Neural cell (in vitro differentiated cells): Measurements from ENCODE around the gene ATP6V1E1. TPM values are rescaled to one million over a fixed set of nuclear protein-coding genes. Genes with fewer than 3 reads are reported as not detected.
"Not testable (repeated sequence)": the region's sequence is repeated elsewhere in the genome, so short reads cannot be mapped to it uniquely, and the experiment has no call there.

Source experiments
- H2AFZ ChIP-seq: fragments of 200-600, 300-800 bp; sonication (generic), shearing (Covaris generic); 2 replicates; pipeline ENCODE4 v1.6.0; 2014; ENCODE audit warnings: low read depth, mild to moderate bottlenecking, antibody characterized with exemption, low read length, moderate library complexity
- H3F3A ChIP-seq: fragments of 200-600 bp; shearing (Covaris generic); 2 replicates; pipeline ENCODE4 v1.6.1; 2016; ENCODE audit warnings: mild to moderate bottlenecking, moderate library complexity, mixed read lengths, antibody characterized with exemption, low read length; ENCODE audit not compliant: insufficient read depth, poor library complexity, severe bottlenecking
- H3K27ac ChIP-seq: fragments of 200-600, 300-800 bp; sonication (generic), shearing (Covaris generic); 2 replicates; pipeline ENCODE4 v1.5.1; 2014; ENCODE audit warnings: mild to moderate bottlenecking, low read length, moderate library complexity
- H3K27me3 ChIP-seq: fragments of 300-800, 200-600 bp; sonication (generic), shearing (Covaris generic); 2 replicates; pipeline ENCODE4 v1.6.0; 2014; ENCODE audit warnings: mild to moderate bottlenecking, low read depth, low read length, moderate library complexity; ENCODE audit not compliant: insufficient read depth
- H3K36me3 ChIP-seq: fragments of 300-800, 200-600 bp; sonication (generic), shearing (Covaris generic); 2 replicates; pipeline ENCODE4 v1.5.1; 2014; ENCODE audit warnings: mild to moderate bottlenecking, antibody characterized with exemption, low read length, moderate library complexity; ENCODE audit not compliant: insufficient read depth
- H3K4me2 ChIP-seq: fragments of 300-800, 200-600 bp; sonication (generic), shearing (Covaris generic); 2 replicates; pipeline ENCODE4 v1.6.0; 2014; ENCODE audit warnings: mild to moderate bottlenecking, low read length
- H3K4me3 ChIP-seq: fragments of 300-800, 200-600 bp; sonication (generic), shearing (Covaris generic); 2 replicates; pipeline ENCODE4 v1.5.1; 2014; ENCODE audit warnings: mild to moderate bottlenecking, low read length, moderate library complexity
- H3K79me2 ChIP-seq: fragments of 200-600 bp; shearing (Covaris generic); replicated peaks from 2 replicates; pipeline ENCODE4 v1.6.0; 2014; ENCODE audit warnings: mild to moderate bottlenecking, low read length, moderate library complexity; ENCODE audit not compliant: insufficient read depth
- H3K9ac ChIP-seq: fragments of 300-800, 200-600 bp; sonication (generic), shearing (Covaris generic); 2 replicates; pipeline ENCODE4 v1.6.1; 2016; ENCODE audit warnings: mild to moderate bottlenecking, low read length, mixed read lengths
- H3K9me2 ChIP-seq: fragments of 200-600 bp; shearing (Covaris generic); 2 replicates; pipeline ENCODE4 v1.6.1; 2016; ENCODE audit warnings: mild to moderate bottlenecking, low read length, mixed read lengths; ENCODE audit not compliant: insufficient read depth
- H3K9me3 ChIP-seq: fragments of 200-600, 300-800 bp; sonication (generic), shearing (Covaris generic); 2 replicates; pipeline ENCODE4 v1.6.1; 2016; ENCODE audit warnings: mild to moderate bottlenecking, mixed run types, low read length, moderate library complexity, mixed read lengths
- H4K20me1 ChIP-seq: fragments of 200-600 bp; shearing (Covaris generic); 2 replicates; pipeline ENCODE4 v1.6.1; 2016; ENCODE audit warnings: mild to moderate bottlenecking, mixed run types; ENCODE audit not compliant: insufficient read depth
- EP300 ChIP-seq: fragments of 450-650 bp; conservative IDR thresholded peaks from 2 replicates; pipeline ENCODE4 v1.6.1; 2014; ENCODE audit warnings: antibody characterized with exemption, mild to moderate bottlenecking, moderate library complexity; ENCODE audit not compliant: poor library complexity, severe bottlenecking
- EZH2 ChIP-seq: fragments of 200-600, 300-800 bp; shearing (Covaris generic), sonication (generic); IDR thresholded peaks from 2 replicates; pipeline ENCODE4 v1.6.1; 2014; ENCODE audit warnings: antibody characterized with exemption, low read length, borderline replicate concordance, mild to moderate bottlenecking; ENCODE audit not compliant: insufficient read depth, poor library complexity, severe bottlenecking
- MXI1 ChIP-seq: fragments of 450-650 bp; conservative IDR thresholded peaks from 2 replicates; pipeline ENCODE4 v1.6.1; 2014; ENCODE audit warnings: antibody characterized with exemption, mild to moderate bottlenecking; ENCODE audit not compliant: poor library complexity, severe bottlenecking
- POLR2AphosphoS5 ChIP-seq: IDR thresholded peaks from 2 replicates; pipeline ENCODE4 v1.6.1; 2012
- RAD21 ChIP-seq: fragments of 450-650 bp; conservative IDR thresholded peaks from 2 replicates; pipeline ENCODE4 v1.6.1; 2014; ENCODE audit warnings: antibody characterized with exemption, mild to moderate bottlenecking, moderate library complexity
- SMC3 ChIP-seq: fragments of 450-650 bp; conservative IDR thresholded peaks from 2 replicates; pipeline ENCODE4 v1.6.1; 2014; ENCODE audit warnings: antibody characterized with exemption, mild to moderate bottlenecking, moderate library complexity; ENCODE audit not compliant: poor library complexity
- TAF1 ChIP-seq: IDR thresholded peaks from 2 replicates; pipeline ENCODE4 v1.6.1; 2012; ENCODE audit warnings: low read depth
- polyA plus RNA-seq: library from polyadenylated mRNA; depleted of rRNA; stranded (reverse); fragments of >200 nt; gene quantifications from 2 replicates; pipeline ENCODE4 v1.2.3, GENCODE V29; 2014
- TF ChIP-seq, protein P1 (sequence below): IDR thresholded peaks from 2 replicates; pipeline ENCODE4 v1.6.1; 2012; ENCODE audit warnings: borderline replicate concordance
- TF ChIP-seq, protein P2 (sequence below): fragments of 450-650 bp; IDR thresholded peaks from 2 replicates; pipeline ENCODE4 v1.5.1; 2014; ENCODE audit warnings: antibody characterized with exemption, mild to moderate bottlenecking, moderate library complexity; ENCODE audit not compliant: poor library complexity, severe bottlenecking

The ATP6V1E1 gene
- polyA plus RNA-seq, 1 donor from 2014 or later: 224 TPM

DNA sequence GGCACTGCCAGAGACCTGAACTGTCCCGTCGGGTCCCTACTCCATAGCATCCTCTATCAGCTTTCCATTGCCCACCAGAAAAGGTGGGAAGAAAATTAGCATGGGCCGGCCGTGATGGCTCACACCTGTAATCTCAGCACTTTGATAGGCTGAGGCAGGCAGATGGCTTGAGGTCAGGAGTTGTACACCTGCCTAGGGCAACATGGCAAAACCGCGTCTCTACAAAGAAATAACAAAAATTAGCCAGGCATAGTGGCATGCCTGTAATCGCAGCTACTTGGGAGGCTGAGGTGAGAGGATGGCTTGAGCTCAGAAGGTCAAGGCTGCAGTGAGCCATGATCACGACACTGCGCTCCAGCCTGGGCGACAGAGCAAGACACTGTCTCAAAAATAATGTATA is 61.8 kb downstream of the ATP6V1E1 start:
- Histone ChIP-seq H3F3A (no peaks in the 10 kb centered on the region), H3K27ac (no peak overlapping the region)
- no peak for TF ChIP-seq EP300
- no peak for TF ChIP-seq TAF1
- no peak for TF ChIP-seq MXI1
- no peak for TF ChIP-seq SMC3
- TF ChIP-seq, protein P1, sequence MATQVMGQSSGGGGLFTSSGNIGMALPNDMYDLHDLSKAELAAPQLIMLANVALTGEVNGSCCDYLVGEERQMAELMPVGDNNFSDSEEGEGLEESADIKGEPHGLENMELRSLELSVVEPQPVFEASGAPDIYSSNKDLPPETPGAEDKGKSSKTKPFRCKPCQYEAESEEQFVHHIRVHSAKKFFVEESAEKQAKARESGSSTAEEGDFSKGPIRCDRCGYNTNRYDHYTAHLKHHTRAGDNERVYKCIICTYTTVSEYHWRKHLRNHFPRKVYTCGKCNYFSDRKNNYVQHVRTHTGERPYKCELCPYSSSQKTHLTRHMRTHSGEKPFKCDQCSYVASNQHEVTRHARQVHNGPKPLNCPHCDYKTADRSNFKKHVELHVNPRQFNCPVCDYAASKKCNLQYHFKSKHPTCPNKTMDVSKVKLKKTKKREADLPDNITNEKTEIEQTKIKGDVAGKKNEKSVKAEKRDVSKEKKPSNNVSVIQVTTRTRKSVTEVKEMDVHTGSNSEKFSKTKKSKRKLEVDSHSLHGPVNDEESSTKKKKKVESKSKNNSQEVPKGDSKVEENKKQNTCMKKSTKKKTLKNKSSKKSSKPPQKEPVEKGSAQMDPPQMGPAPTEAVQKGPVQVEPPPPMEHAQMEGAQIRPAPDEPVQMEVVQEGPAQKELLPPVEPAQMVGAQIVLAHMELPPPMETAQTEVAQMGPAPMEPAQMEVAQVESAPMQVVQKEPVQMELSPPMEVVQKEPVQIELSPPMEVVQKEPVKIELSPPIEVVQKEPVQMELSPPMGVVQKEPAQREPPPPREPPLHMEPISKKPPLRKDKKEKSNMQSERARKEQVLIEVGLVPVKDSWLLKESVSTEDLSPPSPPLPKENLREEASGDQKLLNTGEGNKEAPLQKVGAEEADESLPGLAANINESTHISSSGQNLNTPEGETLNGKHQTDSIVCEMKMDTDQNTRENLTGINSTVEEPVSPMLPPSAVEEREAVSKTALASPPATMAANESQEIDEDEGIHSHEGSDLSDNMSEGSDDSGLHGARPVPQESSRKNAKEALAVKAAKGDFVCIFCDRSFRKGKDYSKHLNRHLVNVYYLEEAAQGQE: no peak
- no peak for TF ChIP-seq RAD21
- TF ChIP-seq EZH2: no peak
- TF ChIP-seq POLR2AphosphoS5: no peak
- TF ChIP-seq, protein P2, sequence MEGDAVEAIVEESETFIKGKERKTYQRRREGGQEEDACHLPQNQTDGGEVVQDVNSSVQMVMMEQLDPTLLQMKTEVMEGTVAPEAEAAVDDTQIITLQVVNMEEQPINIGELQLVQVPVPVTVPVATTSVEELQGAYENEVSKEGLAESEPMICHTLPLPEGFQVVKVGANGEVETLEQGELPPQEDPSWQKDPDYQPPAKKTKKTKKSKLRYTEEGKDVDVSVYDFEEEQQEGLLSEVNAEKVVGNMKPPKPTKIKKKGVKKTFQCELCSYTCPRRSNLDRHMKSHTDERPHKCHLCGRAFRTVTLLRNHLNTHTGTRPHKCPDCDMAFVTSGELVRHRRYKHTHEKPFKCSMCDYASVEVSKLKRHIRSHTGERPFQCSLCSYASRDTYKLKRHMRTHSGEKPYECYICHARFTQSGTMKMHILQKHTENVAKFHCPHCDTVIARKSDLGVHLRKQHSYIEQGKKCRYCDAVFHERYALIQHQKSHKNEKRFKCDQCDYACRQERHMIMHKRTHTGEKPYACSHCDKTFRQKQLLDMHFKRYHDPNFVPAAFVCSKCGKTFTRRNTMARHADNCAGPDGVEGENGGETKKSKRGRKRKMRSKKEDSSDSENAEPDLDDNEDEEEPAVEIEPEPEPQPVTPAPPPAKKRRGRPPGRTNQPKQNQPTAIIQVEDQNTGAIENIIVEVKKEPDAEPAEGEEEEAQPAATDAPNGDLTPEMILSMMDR: no peak

DNA sequence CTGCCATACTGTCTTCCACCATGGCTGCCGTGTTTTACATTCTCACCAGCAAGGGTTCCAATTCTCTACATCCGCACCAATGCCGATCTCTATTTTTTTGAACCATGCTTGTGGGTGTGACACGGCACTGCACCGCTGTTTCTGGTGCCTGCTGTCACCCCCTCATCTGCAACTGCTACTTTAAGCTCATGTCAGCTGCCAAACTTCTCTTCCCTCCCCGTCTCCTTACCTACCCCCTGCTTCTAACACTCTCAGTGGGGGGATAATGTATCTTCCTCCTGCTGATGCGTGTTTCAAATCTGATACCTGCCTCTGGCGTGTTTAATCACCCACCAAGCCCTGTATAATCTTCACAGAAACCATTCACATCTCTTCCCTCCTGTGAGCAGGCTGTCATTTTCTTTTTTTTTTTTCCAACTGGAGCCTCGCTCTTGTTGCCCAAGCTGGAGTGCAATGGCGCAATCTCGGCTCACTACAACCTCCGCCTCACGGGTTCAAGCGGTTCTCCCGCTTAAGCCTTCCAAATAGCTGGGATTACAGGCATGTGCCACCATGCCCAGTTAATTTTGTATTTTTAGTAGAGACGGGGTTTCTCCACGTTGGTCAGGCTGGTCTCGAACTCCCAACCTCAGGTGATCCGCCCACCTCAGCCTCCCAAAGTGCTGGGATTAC is 62.4 kb downstream of the ATP6V1E1 start:
- not testable (repeated sequence) for H3K36me3 ChIP-seq, H3K4me3 ChIP-seq, H3K9me2 ChIP-seq, H3K27ac ChIP-seq, H3K9me3 ChIP-seq, H3K79me2 ChIP-seq, H3K27me3 ChIP-seq, H4K20me1 ChIP-seq, H3K9ac ChIP-seq, H3F3A ChIP-seq, H2AFZ ChIP-seq, H3K4me2 ChIP-seq

More for the DNA sequence above, 61.8 kb downstream of the ATP6V1E1 start:
- no peak overlapping the region for H3K4me2 ChIP-seq
- H3K9ac ChIP-seq: no peak overlapping the region
- H2AFZ ChIP-seq: no peak overlapping the region
- H3K36me3 ChIP-seq: no peaks in the 10 kb centered on the region
- no peaks in the 10 kb centered on the region for H3K79me2 ChIP-seq
- no peaks in the 10 kb centered on the region for H3K9me2 ChIP-seq
- H4K20me1 ChIP-seq: no peaks in the 10 kb centered on the region
- no peaks in the 10 kb centered on the region for H3K9me3 ChIP-seq
- H3K4me3 ChIP-seq: no peak overlapping the region
- no peaks in the 10 kb centered on the region for H3K27me3 ChIP-seq

DNA sequence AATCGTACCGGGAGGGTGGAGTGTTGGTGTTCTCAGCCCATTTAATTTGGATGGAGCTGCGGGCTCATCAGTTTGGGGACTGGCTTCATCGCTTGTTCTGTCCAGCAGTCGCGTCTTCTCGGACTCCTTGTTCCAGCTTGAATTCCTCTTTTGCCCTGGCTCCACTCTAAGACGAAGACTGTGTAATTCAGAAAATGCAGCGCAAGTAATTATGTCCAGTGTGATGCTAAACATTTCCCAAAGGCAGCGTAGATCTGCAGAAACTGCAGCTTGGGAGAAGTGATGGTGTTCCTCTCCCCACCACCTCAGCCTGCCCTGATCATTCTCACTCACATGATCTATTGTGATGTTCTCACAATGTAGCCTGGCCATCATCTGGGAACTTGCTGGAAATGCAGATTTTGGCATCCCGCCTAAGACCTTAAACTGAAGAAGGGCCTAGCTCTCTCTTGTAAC is 64.6 kb downstream of the ATP6V1E1 start:
- H3K9me3 ChIP-seq: no peaks in the 10 kb centered on the region
- H3K9ac ChIP-seq: no peak overlapping the region
- no peak overlapping the region for H2AFZ ChIP-seq
- no peaks in the 10 kb centered on the region for H4K20me1 ChIP-seq
- no peaks in the 10 kb centered on the region for H3K9me2 ChIP-seq
- no peaks in the 10 kb centered on the region for H3K79me2 ChIP-seq
- H3F3A ChIP-seq: no peaks in the 10 kb centered on the region
- no peak overlapping the region for H3K27ac ChIP-seq
- no peak overlapping the region for H3K4me2 ChIP-seq
- H3K4me3 ChIP-seq: no peak overlapping the region
- no peaks in the 10 kb centered on the region for H3K36me3 ChIP-seq
- no peak for TF ChIP-seq POLR2AphosphoS5
- no peaks in the 10 kb centered on the region for H3K27me3 ChIP-seq
